ENCODE measurements around the gene TEX10.

The TEX10 gene

GRCh38 chr9:100285601-100286000 is 67.1 kb downstream of the TEX10 start:
- no peak for DNase-seq (ENCODE audit: low read depth in 3 of 3, low spot score in 1 of 3)

- DNase-seq (ENCODE audit: low read depth in 3 of 3, low spot score in 1 of 3): no peak
Observed at GRCh38 chr9:100285080-100285479, 67.7 kb downstream of the TEX10 start.

GRCh38 chr9:100284247-100284646 is 68.5 kb downstream of the TEX10 start:
- no peak for DNase-seq (ENCODE audit: low read depth in 3 of 3, low spot score in 1 of 3)

GRCh38 chr9:100282388-100282719 is 70.4 kb downstream of the TEX10 start:
- DNase-seq (ENCODE audit: low read depth in 3 of 3, low spot score in 1 of 3): no peak

GRCh38 chr9:100281676-100282387 is 70.9 kb downstream of the TEX10 start:
- no peak for DNase-seq (ENCODE audit: low read depth in 3 of 3, low spot score in 1 of 3)

GRCh38 chr9:100281066-100281465 is 71.7 kb downstream of the TEX10 start:
- DNase-seq (ENCODE audit: low read depth in 3 of 3, low spot score in 1 of 3): no peak

GRCh38 chr9:100277166-100277979 is 75.4 kb downstream of the TEX10 start:
- no peak for DNase-seq (ENCODE audit: low read depth in 3 of 3, low spot score in 1 of 3)

GRCh38 chr9:100269656-100270055 is 83.1 kb downstream of the TEX10 start:
- no peak for DNase-seq (ENCODE audit: low read depth in 3 of 3, low spot score in 1 of 3)

GRCh38 chr9:100268271-100268670 is 84.5 kb downstream of the TEX10 start:
- DNase-seq (ENCODE audit: low read depth in 3 of 3, low spot score in 1 of 3): no peak

- no peak for DNase-seq (ENCODE audit: low read depth in 3 of 3, low spot score in 1 of 3)
Observed at GRCh38 chr9:100267211-100267610, 85.5 kb downstream of the TEX10 start.
